ENCODE results near the gene TMED6.

DNA sequence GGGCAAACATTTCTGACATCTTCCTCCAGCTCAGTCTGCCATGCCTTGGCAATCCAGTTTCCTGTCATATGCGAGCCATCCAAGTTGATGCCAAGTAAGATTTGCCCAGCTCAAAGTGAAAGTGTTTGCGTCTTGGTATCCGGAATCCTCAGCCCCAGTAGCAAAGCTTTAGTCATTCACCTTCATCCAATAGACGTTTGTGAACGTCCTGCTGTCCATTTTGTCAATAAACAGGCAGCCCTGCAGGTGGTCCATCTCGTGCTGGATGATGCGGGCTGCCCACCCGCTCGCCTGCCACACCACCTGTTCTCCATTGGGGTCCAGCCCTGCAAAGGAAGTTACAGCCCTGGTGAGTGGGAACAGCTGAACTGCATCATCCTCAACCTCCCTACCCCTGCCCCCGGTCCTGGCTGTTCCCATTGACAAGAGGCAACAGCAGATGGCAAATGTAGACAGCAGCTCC is 22.7 kb downstream of the TMED6 start:
- TF ChIP-seq POLR2A (IDR thresholded peaks at IDR 0.05), result no peak
- TF ChIP-seq, protein P1, sequence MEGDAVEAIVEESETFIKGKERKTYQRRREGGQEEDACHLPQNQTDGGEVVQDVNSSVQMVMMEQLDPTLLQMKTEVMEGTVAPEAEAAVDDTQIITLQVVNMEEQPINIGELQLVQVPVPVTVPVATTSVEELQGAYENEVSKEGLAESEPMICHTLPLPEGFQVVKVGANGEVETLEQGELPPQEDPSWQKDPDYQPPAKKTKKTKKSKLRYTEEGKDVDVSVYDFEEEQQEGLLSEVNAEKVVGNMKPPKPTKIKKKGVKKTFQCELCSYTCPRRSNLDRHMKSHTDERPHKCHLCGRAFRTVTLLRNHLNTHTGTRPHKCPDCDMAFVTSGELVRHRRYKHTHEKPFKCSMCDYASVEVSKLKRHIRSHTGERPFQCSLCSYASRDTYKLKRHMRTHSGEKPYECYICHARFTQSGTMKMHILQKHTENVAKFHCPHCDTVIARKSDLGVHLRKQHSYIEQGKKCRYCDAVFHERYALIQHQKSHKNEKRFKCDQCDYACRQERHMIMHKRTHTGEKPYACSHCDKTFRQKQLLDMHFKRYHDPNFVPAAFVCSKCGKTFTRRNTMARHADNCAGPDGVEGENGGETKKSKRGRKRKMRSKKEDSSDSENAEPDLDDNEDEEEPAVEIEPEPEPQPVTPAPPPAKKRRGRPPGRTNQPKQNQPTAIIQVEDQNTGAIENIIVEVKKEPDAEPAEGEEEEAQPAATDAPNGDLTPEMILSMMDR (IDR thresholded peaks at IDR 0.05), result no peak
